HPDE6-E6E7 (cell line): ENCODE measurements around the gene MBOAT2.
"Not testable (repeated sequence)": the region's sequence is repeated elsewhere in the genome, so short reads cannot be mapped to it uniquely, and the experiment has no call there.

Source experiments
- DNase-seq: peaks from one replicate; pipeline ENCODE4 v3.0.0; 2011; ENCODE audit warnings: missing footprints; ENCODE audit errors: extremely low spot score

MBOAT2 gene

DNA sequence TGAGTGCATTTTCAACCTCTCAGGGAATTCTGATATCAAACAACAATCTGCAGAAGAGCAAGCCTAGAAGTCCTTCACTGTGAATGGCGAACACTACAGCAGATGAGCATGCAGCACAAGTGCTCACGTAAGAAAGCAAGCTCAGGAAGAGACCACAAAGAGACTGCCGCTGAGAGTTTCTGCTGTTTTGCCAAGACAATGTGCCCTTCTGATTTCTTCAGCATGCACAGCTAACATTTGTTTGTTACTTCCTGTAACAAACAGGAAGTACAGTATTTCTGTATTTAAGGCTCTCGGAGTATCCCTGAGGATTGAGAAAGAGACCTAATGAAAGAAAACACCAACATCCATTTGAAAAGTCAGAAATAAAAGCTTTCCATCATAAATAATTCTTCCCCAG is 45.9 kb downstream of the MBOAT2 start:
- no peak for DNase-seq

- DNase-seq: no peak
These were observed 46.7 kb downstream of the MBOAT2 start for GRCh38 chr2:8956774-8957173.

DNA sequence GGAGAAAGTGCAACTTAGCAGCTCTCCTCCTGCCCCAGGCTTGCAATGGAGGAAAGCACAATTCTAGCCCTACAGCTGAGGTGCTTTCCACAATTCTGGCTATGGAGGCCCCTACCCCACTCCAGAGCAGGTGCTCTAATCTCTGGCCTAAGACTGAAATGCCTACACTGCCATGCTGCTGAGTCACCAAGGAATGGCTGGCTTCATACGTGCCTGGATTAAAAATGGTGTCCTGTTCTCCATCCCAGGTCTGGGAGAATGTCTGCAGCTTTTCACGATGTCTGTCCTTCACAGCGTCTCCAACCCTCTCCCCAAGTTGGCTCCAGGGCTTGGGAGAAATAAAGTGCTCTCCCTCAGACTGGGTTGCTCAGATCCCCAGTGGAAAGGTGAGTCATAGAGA is 48.5 kb downstream of the MBOAT2 start:
- DNase-seq: no peak

- no peak for DNase-seq
These were observed 50.0 kb downstream of the MBOAT2 start for GRCh38 chr2:8953525-8953924.

- DNase-seq: no peak
These were observed 63.9 kb downstream of the MBOAT2 start for GRCh38 chr2:8939486-8940114.

GRCh38 chr2:8938384-8938783 is 65.1 kb downstream of the MBOAT2 start:
- no peak for DNase-seq

DNA sequence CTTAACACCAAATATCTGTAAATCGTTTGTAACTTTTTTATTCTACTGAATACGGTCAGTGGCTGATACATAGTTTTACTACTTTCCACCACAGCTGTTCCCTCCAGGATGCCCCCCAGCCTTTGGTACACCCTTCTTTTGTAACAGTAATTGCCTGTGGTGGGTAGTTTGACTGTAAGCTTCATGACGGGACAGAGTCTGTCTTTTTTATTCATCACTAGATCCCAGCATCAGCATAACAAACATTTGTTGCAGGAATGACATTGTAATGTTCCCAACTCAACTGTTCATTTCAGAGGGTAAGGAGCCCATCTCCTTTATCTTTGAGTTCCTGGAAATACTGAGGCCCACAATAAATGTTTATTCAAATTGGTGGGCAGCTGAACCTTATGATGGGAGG is 67.5 kb downstream of the MBOAT2 start:
- DNase-seq: no peak

- no peak for DNase-seq
These were observed 69.1 kb downstream of the MBOAT2 start for GRCh38 chr2:8934338-8934737.

DNA sequence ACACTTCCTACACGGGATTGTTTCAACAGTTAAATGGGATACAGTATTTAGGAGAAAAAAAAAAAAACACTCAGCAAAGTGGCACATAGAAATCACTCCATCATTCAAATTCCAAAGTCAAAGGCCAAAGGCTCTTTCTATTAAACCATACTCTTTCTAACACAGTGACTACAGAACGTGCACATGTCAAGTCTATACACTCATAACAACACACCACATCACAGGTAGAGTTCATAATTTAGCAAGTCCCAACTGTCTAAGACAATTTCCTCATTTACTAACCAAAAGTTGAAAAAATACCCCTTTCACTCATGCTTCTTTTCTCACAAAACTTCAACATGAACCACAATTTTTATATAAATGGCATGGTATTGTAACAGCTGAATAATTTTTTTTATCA is 70.8 kb downstream of the MBOAT2 start:
- no peak for DNase-seq

- DNase-seq: not testable (repeated sequence)
These were observed 73.3 kb downstream of the MBOAT2 start for GRCh38 chr2:8930185-8930584.

DNA sequence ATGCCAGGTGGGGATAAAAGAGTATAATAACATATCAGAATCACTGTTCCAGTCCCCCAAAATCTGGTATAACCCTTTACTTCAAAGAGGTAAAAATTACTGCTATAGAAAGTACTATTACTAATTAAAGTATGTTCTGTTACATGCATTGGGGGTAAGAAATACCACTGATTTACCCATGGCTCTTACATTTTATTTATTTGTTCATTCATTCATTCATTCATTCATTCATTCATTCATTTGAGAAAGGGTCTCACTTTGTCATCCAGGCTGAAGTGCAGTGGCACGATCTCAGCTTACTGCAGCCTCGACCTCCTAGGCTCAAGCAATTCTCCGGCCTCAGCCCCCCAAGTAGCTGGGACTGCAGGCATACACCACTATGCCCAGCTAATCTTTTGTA is 74.4 kb downstream of the MBOAT2 start:
- no peak for DNase-seq

DNA sequence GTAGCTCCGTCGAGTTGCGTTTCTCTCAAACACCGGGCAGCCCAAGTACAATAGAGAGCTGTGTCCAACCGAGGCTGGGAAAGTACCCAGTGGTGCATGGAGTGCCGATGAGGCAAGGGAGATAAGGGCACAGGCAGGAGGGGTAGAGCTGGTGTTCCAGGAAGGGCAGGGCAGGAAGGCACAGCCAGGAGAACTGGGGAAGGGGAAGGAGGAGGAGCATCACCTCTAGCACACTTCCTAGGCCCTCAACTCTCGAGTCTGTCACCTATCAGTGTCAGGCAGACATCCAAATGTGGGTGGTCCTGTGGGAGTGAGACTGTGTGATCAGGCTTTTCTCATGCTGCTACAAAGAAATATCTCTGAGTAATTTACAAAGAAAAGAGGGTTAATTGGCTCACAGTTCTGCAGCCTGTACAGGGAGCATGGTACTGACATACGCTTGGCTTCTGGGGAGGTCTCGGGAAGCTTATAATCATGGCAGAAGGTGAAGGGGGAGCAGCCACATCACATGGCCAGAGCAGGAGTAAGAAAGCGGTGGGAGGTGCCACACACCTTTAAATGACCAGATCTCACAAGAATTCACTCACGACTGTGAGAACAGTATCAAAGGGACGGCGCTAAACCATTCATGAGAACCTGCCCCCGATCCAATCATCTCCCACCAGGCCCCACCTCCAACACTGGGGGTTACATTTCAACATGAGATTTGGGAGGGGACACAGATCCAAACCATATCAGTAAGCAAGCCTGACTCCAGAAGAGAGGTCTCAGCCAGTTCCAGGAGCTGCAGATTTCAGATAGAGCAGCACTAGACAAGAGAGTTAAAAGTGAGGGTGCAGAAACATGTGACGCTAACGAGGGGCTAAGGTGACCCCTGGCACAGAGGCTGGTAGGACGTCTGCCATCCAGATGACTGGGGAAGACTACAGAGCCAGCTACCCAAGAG is 75.7 kb downstream of the MBOAT2 start:
- DNase-seq: no peak

GRCh38 chr2:8926356-8926755 is 77.1 kb downstream of the MBOAT2 start:
- DNase-seq: no peak

DNA sequence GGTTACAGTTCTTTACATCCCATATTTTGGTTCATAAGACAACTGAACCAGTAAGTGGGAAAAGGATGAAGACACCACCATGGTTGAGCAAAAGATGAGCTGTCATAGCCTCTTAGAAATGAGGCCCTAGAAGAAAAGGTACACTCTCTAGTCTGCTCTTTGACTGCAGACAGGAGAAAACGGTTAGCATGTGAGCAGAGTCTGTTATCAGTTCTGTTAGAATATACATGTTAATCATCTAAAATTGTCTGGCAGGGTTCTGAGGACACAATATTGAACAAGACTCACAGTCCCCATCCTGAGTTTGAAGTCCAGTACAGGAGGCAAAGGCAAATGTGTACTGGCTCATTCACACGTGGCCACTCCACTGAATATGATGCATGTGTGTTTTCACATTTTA is 78.1 kb downstream of the MBOAT2 start:
- DNase-seq: no peak

GRCh38 chr2:8923183-8923582 is 80.3 kb downstream of the MBOAT2 start:
- no peak for DNase-seq

- no peak for DNase-seq
These were observed 81.1 kb downstream of the MBOAT2 start for GRCh38 chr2:8922431-8922830.

- no peak for DNase-seq
These were observed 85.1 kb downstream of the MBOAT2 start for GRCh38 chr2:8918412-8918811.

DNA sequence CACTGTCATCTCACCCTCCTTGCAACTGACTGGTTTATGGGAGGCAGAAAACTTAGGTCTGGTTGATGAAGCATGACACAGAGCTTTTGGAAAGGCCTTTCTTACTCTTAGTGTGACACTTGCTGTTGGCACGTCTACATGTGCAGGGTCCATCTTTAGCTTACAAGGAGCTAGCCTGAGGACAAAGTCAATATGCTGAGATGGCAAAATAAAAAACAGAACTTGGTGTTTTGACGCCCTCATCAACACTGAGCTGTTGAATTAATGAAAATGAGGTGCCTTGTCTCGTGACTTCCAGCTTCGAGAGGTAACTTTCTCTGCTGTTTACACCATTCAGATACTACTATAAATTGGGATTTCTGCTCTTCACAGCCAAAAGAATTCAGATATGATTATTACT is 87.5 kb downstream of the MBOAT2 start:
- no peak for DNase-seq

DNA sequence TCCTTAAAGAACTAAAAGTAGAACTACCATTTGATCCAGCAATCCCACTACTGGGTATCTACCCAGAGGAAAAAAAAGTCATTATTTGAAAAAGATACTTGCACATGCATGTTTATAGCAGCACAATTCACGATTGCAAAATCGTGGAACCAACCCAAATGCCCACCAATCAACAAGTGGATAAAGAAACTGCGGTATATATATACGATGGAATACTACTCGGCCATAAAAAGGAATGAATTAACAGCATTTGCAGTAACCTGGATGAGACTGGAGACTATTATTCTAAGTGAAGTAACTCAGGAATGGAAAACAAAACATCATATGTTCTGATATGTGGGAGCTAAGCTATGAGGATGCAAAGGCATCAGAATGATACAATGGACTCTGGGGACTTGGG is 89.7 kb downstream of the MBOAT2 start:
- not testable (repeated sequence) for DNase-seq

- no peak for DNase-seq
These were observed 95.7 kb downstream of the MBOAT2 start for GRCh38 chr2:8907764-8908288.

DNA sequence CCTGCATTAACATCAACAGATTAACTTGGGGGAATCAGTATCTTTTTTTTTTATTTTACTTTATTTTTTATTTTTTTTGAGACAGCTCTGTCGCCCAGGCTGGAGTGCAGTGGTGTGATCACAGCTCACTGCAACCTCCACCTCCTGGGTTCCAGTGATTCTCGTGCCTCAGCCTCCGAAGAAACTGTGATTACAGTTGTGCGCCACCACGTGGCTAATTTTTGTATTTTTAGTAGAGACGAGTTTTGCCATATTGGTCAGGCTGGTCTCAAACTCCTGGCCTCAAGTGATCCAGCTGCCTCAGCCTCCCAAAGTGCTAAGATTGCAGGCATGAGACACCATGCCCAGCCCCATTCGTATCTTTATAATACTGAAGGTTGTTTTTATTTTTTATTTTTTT is 99.6 kb downstream of the MBOAT2 start:
- DNase-seq: not testable (repeated sequence)

GRCh38 chr2:8902757-8903156 is 100.7 kb downstream of the MBOAT2 start:
- DNase-seq: not testable (repeated sequence)

DNA sequence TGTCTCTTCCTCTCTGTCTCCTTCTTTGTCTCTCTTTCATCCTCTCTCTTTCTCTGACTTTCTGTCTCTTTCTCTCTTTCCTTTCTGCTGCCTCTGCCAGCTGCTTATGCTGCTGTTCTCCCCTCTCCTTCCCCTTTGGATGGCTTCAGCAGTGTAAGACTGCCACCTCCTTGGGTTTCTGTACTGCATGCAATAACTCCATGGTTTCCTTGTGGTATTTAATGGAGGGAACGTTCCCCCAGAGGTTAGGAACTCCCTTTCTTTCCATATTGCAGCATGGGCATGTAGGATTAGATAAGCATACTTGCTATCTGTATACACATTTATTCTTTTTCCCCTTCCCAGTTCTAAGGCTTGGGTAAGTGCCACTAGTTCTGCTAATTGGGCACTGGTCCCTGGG is 106.3 kb downstream of the MBOAT2 start:
- not testable (repeated sequence) for DNase-seq
